ENCODE measurements around the gene MAMDC2.

GRCh38 chr9:70192707-70193106 is 149.1 kb downstream of the MAMDC2 start:
- TF ChIP-seq, protein P1, sequence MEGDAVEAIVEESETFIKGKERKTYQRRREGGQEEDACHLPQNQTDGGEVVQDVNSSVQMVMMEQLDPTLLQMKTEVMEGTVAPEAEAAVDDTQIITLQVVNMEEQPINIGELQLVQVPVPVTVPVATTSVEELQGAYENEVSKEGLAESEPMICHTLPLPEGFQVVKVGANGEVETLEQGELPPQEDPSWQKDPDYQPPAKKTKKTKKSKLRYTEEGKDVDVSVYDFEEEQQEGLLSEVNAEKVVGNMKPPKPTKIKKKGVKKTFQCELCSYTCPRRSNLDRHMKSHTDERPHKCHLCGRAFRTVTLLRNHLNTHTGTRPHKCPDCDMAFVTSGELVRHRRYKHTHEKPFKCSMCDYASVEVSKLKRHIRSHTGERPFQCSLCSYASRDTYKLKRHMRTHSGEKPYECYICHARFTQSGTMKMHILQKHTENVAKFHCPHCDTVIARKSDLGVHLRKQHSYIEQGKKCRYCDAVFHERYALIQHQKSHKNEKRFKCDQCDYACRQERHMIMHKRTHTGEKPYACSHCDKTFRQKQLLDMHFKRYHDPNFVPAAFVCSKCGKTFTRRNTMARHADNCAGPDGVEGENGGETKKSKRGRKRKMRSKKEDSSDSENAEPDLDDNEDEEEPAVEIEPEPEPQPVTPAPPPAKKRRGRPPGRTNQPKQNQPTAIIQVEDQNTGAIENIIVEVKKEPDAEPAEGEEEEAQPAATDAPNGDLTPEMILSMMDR (IDR thresholded peaks at IDR 0.05 in 4 of 5, conservative IDR thresholded peaks at IDR 0.05 in 1 of 5): no peak
- TF ChIP-seq POLR2A (IDR thresholded peaks at IDR 0.05): no peak

Measured in gastrocnemius medialis (tissue), 4 donors.